Activated T-cell treated with anti-CD3 and anti-CD28 coated beads for 48 hours (primary cell): Measurements from ENCODE around the gene ETV3.
A peak's percentile ranks its signal among the peaks of the same experiment; 100 is the strongest.
"Not testable (repeated sequence)": the region's sequence is repeated elsewhere in the genome, so short reads cannot be mapped to it uniquely, and the experiment has no call there.

ENCODE experiments used
- DNase-seq: peaks from one replicate; pipeline ENCODE4 v3.0.0-alpha.2; 2020; ENCODE audit warnings: low read depth

The ETV3 gene

DNA sequence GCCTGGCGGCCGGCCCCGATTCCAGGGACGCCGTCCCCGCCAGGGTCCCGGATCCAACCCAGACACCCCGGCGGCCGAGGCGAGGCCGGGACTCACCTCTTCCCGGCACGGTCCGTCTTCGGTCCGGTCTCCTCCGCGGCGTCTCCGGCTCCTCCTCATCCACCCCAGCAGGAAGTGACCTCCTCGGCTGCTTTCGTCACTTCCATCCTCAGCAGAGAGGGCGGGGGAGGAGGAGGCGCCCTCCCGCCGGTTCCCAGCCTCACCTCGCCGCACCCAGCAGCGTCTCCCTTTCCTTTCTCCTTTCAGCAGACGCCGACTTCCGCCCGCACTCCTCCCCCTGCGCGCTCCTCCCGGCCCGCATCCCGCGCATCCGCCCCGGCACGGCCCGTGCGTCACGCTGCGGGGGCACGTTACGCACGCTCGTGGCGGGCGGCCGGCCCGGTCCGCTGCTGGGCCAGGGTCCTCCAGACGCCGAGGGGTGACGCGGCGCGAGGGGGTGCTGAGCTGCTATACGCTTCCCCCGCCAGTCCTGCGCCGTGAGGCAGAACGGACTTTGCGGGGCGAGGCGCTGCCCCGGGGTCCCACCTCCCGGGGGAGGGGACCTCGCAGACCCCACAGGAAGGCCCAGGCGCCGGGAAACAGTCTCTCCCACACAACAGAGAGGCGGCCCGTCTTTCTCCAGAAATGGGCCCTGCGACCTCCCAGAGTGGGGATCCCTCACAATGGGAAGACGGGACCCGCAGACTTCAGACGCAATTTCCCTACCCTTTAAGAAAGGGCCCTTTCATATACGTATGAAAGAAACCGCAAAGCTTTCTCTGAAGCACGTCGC lies at the start of gene ETV3:
Gene ETV3 (minus strand): TSS at position 176 of the 832 bp plus-strand sequence. CDS start 2,043 bp downstream, outside the sequence.
- DNase-seq, result peak; percentile 86

DNA sequence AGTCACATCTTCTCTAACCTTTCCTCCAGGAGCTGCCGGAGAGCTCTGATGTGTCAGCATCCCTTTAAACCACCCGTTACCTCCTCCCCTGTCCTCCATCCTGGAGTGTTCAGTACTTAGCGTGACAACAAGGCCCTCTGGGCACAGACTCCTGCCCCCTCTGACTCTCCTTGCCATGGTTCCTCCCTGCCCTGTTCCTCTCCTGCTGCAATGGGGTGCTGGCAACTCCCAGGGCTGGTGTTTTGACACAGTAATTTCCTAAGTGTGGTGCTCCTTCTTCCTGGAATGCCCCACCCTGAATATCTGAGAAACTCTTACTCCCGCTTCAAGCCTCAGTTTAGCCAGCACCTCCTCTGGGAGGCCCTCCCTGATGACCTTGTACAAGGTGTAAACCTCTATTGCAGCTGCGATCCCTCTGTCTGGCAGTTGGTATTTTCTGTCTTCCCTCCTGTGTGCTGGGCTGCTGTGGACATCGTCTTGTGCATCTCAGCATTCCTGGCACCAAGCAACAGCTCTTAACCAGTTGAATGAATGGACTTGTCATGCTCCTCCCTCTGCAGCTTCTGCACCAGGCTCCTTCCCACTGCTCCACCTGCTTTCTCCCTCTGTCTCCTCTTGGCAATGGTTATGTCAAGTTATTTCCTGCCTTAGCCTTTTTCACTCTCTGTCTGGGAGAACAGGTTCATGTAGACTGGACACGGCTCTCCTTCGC lies 48.2 kb upstream of the ETV3 start:
- no peak for DNase-seq

DNA sequence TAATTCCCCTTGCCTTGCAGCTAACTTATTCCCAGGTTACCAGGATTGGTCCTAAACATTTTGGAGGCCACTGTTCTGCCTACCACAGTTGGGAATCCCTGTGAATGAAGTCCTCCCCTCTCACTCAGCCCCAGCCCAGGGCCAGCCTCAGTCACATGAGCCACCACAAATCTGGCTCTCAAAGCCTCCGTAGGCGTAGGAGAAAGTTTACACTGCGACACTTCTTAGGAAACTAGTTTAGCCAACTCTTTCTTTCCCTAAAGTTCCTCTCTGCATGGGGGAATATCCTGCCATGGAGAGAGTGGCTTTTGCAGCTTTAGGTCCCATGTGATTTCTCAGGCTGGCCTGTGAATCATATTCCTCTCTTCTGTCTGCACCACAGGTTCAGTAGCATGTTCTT lies 45.7 kb upstream of the ETV3 start:
- no peak for DNase-seq

DNA sequence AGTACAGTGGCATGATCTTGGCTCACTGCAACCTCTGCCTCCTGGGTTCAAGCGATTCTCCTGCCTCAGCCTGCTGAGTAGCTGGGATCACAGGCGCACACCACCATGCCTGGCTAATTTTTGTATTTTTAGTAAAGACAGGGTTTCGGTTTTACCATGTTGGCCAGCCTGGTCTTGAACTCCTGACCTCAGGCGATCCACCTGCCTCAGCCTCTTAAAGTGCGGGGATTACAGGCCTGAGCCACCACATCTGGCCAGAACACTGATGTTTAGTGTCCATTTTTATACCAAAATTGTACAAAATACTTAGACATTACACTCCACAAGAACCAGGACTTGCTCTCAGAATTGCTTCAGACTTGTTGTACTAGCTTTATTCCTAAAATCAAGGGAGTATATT lies 44.2 kb upstream of the ETV3 start:
- not testable (repeated sequence) for DNase-seq

DNA sequence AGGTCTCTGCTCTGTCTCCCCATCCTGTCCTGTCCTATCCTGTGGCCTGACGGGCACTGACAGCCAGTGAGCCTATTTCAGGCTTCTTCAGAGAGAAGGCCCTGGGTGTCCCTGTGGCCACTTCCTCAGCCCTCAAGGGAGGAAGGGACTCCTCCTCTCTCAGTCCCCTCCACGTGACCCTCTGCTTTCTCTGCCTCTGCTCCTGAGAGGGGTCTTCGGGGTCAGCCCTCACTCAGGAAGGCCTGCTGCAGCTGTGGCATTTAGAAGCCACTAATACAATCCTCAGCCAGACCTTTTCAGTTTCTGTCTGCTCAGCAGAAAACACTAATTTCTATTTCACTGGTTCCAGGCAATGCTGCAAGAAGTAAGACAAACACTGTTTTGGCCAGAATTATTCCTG lies 43.6 kb upstream of the ETV3 start:
- DNase-seq, result no peak

DNA sequence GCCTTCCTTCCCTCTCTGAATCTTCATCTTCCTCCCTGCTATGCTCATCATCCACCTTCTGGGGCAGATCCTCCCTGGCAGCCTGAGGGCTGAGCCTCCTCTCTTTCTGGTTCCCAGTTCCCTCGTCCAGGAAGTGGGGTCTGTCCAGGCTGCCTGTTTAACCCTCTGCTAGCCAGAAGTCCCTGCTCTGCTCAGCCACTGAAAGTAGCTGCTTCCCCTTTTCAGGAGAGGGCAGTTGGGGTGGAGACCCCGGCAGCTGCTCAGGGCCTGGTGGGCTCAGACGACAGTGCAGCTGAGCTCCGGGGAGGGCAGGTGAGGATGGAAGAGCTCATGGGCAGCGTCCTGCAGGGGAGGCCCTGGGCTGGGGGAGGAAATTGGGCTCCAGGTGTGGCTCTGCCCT lies 43.1 kb upstream of the ETV3 start:
- no peak for DNase-seq

DNA sequence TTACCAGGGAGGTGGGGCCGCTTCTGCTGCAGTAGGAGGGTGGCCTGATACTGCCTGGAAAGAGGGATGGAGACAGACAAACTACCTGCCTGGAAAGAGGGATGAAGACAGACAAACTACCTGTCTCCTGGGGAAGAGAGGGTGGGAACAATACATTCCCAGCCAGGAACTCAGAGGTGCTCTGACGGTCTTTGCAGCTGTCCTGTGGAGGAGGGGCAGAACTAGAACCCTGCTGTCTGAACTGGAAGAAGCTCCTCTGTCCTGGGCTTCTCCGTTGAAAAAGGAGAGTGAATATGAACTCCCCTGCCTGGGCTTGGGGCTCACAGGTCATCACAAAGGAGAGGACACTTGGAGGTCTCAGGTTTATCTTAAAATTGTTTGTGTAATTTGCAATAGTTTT lies 40.3 kb upstream of the ETV3 start:
- no peak for DNase-seq

DNA sequence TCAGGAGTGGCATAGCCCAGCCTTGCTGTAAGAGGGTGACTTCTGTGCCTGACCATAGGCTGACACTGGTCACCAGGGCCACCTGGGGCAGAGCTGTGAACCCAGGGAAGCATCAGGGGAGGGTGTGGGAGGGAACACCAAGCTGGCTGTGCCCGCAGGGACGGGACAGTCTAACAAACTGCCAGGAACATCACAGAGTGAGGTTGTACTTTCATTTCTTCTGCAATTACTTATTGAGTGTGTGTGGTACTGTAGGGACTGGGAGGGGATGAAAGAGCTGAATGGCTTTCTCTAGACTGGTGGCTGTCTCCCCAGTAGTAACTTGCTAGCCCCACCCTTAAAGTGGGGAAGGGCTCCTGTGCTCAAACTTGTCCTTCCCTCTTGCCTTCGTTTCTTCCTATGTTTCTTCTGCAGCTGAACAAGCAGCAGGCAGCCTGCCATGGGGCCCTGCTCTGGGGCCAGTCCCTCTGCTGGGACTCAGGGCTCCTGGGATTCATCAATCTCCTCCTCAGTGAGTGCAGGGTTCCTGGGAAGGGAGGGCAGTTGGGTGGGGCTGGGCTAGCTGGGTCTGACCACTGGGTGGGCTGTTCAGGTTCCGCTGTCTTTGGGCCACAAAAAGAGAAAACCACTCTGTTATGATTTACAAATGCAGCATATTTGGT lies 39.7 kb upstream of the ETV3 start:
- no peak for DNase-seq

DNA sequence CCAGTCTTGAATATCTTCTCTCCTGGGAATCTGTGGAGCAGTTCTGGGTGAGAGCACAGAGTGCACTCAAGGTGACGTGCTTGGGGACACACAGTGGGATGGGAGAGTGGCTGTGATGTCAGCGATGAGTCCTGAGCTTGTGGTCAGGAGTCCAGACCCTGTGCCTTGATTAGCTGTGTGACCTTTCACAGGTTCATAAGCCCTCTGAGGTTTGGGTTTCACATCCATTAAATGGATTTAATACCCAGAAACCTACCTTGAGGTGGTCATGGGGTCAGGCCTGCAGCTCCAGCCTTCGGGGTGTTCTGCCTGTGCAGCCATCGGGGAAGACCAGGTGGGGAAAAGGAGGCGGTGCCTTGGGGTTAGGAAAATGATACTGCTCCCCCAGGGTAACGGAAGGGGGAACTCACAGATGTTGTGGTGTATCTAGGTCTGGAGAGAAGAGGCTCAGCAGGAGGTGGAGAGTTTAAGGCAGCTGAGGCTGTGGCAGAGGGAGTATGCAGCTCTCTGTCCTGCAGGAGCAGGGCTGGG lies 38.5 kb upstream of the ETV3 start:
- DNase-seq, result no peak

DNA sequence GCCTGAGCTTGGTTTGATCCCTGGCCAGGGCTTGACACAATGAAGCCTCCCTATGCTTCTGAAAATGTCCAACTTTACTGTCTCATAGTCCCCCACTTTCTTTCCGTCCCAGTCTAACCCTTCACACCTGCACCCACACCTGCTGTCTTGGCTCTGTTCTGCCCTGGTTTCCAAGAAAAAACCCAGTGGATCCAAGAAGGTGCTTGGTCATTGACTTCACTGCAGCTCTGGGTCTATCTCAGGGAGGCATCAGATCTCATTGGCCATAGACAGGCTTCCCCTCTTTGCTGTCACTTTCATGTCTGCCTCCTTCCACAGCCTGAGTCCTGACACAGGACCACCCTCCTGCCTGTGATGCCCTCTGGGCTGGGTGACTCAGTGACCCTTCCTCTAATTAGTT lies 37.8 kb upstream of the ETV3 start:
- no peak for DNase-seq

DNA sequence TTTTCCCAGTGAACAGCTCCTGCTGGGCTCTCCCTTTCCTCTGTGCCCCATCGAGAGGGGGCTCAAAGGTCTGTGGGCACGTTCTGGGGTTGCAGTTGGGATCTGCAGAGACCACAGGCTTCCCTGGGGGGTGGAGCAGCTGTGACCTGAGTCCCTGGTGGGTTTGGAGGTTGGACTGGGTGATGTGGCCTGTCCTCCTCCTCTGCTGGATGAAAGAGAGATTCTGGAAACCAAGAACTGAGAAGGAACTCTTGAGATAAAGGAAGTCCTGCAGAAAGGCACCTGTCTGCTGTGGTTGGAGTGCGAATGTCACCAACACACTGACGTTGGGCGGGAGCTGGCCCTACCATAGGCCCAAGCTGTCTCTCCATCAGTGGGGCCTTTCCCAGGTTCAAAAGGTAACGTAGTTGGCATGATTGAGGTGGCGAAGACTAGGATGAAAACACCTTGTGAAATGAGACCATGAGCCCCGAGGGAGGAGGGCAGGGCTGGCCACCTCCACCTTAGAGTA lies 35.8 kb upstream of the ETV3 start:
- no peak for DNase-seq

DNA sequence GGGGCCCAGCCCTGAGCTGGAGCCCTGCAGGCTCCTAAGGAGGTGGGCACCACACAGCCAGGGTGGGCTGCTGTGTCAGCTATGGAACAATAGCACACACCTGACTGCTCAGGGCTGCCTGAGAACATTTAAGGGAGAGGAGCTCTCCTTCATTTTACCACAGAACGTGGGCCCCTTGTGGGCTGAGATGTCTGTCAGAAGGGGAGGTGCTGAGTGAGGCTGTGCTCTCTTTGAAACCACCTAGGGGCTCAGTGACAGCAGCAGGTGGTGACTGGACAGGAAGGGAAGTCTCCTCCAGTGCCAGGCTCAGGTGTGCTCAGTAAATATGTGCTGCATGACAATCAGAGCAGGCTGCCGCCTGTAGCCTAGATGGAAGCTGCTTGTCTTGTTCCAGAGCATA lies 35.0 kb upstream of the ETV3 start:
- DNase-seq, result not testable (repeated sequence)

DNA sequence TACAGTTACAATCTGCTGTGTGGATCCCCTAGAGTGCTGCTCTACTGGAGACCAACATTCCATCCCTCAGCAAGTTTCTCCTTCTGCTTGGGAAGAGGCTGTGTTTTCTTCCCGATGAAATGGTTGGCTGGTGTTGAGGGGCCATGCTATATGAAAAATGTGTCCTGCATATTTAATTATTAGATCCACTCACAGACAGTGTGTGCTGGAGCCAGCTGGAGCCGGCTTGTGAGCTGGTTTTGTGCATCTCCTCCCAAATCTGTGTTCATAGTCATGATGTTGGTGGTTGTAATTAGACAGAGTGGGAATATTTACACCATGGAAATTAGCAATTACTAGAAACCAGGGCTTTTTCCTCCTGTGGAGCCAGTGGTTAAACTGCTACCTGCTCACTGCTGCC lies 34.4 kb upstream of the ETV3 start:
- not testable (repeated sequence) for DNase-seq

DNA sequence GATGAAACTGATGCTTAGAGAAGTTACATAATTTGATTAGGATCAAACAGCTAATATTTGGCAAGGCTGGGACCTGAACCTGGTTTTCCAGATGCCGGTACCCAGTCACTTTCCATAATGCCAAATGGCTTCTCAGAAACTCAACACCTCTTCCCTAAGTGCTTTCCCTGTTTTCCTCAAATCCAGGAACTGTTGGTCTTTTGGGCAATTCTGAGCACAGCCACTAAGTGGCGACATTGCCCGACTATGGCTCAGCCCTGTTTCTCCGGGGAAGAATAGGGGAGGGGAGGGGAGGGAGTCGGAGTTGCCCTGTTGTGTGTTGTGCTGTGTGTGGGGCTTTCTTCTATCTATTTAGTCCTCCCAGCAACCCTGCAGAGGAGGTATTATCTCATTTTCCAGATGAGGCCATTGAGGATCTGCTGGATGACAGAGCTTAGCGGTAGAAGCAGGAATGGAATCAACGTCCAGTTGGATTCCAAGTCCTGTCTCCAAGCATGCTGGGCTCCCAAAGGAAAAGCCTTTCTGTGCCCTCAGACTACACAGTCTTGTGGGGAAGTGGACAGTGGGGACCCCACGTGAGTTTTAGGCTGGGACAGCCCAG lies 33.8 kb upstream of the ETV3 start:
- DNase-seq, result not testable (repeated sequence)

DNA sequence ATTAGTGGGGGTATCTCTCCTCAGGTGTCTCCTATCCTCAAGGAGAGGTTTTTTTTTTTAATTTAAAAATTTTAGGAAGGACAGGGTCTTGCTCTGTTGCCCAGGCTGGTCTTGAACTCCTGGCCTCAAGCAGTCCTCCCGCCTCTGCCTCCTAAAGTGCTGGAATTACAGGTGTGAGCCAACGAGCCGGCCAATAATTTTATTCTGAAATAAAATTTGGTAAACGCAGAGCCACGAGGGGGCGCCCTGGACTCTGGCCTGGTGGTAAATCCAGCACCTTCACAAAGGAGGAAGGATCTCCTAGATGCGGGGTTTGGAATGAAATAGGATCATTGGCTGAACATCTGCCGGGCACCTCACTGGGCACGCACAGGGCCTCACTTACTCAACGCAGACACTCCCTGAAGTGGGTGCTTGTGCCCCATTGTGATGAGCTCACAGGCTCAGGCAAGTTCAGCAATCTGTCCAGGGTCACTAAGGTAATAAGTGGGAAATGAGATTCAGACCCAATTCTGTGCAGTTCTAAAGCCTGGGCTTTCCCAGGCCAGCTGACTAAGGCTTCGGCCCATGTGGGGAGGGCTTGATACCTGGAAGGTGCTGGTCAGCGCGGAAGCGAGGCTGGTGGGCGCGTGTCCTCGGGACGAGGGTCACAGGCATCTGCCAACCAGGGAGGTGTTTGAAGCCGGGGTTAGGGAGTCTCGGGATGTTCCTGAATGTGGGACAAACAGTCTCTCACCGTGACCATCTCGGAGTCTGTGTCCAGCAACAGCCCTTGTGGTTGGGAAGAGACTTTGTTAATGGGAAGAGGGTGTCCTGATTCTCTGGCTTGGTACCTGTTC lies 32.7 kb upstream of the ETV3 start:
- DNase-seq, result peak; percentile 30

DNA sequence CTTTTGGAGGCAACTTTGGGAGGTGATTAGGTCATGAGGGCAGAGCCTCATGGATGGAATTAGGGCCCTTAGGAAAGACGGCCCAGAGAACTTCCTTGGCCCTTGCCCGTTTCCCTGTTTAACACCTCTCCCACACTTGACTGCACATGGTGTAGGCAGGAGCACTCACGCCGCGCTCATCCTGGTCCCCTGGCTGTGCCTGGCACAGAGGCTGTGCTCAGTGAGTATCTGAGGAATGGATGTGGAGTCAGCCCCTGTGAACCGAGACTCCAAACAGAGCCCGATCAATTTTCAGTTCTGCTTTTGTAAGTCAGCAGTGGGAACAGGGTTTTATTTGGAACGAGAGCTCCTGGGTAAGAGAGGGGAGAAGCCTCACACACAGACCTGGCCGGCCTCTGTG lies 29.8 kb upstream of the ETV3 start:
- no peak for DNase-seq

DNA sequence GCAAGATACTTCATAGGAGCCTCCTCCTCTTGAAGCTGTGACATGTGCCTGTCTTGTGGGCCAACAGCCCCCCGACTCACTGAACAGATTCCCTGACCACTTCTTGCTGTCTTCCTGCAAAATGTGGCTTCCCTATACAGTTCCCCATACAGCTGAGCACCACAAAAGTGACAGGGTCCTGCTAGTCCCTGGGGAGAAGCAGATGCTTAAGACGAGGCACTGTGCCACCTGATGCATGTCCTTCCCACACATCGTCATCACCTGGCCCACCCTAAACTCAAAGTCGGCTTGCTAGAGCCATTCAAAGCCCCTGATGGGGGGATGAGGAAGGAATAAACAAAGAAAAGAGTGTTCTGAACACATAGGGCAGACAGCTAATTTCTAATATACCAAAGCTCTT lies 29.2 kb upstream of the ETV3 start:
- DNase-seq, result no peak

DNA sequence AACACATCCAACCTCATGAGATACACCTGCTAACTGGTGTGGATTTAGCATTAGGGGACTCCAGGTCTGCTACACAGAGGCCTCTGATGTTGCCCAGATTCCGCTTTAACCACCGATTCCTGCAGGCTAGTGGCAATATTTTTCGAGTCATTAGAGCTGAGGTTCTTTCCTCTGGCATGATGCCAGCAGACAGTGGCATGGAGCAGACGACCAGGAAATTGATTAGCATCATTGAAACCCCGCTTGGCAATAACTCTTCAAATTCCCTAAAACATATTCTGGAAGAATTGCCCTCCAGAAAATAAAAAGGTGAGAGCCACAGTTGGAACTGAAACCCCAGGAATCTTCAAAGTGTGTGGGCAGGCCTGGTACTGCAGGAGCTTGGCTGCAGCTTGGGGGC lies 28.4 kb upstream of the ETV3 start:
- DNase-seq, result no peak

DNA sequence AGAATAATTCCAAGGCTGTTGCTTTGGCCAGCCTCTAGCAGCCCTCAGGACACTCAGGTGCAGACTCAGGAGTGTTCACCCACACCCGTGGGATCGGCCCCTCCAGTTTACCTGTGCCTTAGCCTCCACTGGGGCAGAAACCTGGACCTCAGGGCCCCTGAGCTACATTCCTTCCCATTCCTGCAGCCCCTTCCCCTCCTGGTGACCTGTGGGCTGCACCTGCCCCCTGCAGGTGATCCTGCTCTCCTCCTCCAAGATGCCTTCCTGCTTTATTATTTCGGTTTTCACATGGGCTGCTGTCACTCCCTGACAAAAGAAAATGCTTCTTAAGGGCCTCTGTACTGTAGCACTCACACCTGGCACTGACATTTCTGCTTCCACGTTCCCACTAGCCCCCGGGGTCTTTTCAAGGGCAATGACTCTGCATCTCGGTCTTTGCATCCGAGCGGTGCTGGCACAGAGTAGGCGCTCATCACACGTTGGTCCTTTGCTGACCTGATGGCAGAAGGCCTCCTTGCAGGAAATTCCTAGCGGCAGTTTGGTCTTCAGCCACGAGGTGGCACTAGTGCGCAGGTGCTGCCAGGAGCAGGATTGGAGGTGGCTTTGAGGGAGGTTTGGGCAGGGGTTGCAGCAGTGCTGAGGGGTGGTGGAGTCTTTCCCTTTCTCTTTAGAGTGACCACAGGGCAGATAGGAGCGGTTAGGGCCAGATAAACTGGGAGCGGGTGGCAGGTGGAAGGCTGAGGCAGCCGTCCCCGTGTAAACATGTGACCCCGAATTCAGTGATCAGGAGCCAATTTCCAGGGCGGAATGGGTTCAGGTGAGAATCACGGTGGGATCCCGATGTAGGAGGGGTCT lies 25.3 kb upstream of the ETV3 start:
- peak; percentile 74 for DNase-seq

DNA sequence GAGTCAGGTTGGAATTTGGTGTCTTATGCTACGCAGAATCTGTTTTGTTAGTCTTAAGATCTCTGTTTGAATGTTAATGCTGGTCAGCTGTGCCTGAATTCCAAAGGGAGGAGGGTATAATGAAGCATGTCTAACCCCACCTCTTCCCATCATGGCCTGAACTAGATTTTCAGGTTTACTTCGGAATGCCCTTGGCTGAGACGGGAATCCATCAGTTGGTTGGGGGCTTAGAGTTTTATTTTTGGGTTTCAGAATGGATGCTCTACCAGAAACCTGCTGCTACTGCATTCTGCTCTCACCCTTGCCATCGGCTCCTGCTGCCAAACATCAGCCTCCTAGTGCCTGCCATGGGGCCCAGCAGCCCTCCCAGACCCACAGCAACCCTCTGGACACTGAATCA lies 24.1 kb upstream of the ETV3 start:
- DNase-seq, result no peak
